ENCODE data around the gene KATNB1.

The KATNB1 gene

DNA sequence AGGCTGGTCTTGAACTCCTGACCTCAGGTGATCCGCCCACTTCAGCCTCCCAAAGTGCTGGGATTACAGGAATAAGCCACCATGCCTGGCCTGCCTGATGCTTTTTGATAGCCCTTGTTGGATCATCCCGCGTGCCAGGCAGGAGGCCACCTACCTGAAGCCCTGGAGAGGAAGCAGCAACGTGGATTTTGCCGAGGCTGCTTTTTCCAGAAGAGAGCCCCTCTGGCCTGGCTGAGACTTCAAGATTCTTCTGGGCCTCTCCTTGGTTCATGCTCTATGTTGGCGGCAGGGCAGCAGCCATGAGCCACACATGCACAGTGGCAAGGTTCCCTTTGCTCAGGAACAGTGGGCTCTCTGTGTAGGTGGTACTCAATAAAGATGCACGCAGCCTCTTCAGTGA is 11.5 kb downstream of the KATNB1 start:
- TF ChIP-seq TSHZ2 (CRISPR knock-in tag; IDR thresholded peaks at IDR 0.05) (no peak), GLIS3 (CRISPR knock-in tag; IDR thresholded peaks at IDR 0.05) (no peak), ZNF8 (CRISPR knock-in tag; IDR thresholded peaks at IDR 0.05) (no peak), ZC3H10 (CRISPR knock-in tag; IDR thresholded peaks at IDR 0.05) (no peak), OSR1 (CRISPR knock-in tag; IDR thresholded peaks at IDR 0.05) (no peak), RARB (CRISPR knock-in tag; IDR thresholded peaks at IDR 0.05) (no peak), BACH2 (CRISPR knock-in tag; IDR thresholded peaks at IDR 0.05; ENCODE audit: borderline replicate concordance) (no peak), TCF4 (CRISPR knock-in tag; IDR thresholded peaks at IDR 0.05; ENCODE audit: borderline replicate concordance) (no peak)
- TF ChIP-seq, protein P1, sequence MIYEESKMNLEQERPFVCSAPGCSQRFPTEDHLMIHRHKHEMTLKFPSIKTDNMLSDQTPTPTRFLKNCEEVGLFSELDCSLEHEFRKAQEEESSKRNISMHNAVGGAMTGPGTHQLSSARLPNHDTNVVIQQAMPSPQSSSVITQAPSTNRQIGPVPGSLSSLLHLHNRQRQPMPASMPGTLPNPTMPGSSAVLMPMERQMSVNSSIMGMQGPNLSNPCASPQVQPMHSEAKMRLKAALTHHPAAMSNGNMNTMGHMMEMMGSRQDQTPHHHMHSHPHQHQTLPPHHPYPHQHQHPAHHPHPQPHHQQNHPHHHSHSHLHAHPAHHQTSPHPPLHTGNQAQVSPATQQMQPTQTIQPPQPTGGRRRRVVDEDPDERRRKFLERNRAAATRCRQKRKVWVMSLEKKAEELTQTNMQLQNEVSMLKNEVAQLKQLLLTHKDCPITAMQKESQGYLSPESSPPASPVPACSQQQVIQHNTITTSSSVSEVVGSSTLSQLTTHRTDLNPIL (CRISPR knock-in tag; IDR thresholded peaks at IDR 0.05; ENCODE audit: low read depth) = no peak
- no peak for ATAC-seq

- TF ChIP-seq ISL1 (CRISPR knock-in tag; IDR thresholded peaks at IDR 0.05) (no peak), ZC3H10 (CRISPR knock-in tag; IDR thresholded peaks at IDR 0.05) (no peak), ZNF565 (CRISPR knock-in tag; conservative IDR thresholded peaks at IDR 0.05; ENCODE audit: low read depth) (no peak), CSRNP3 (CRISPR knock-in tag; IDR thresholded peaks at IDR 0.05) (no peak), OSR1 (CRISPR knock-in tag; IDR thresholded peaks at IDR 0.05) (no peak), ESRRG (CRISPR knock-in tag; IDR thresholded peaks at IDR 0.05) (no peak), TCF4 (CRISPR knock-in tag; IDR thresholded peaks at IDR 0.05; ENCODE audit: borderline replicate concordance) (no peak), ARNTL (CRISPR knock-in tag; IDR thresholded peaks at IDR 0.05; ENCODE audit: borderline replicate concordance, low read depth) (no peak), ZFP3 (CRISPR knock-in tag; IDR thresholded peaks at IDR 0.05) (no peak), TOX (CRISPR knock-in tag; IDR thresholded peaks at IDR 0.05; ENCODE audit: borderline replicate concordance) (no peak), RARB (CRISPR knock-in tag; IDR thresholded peaks at IDR 0.05) (no peak), ZNF70 (CRISPR knock-in tag; IDR thresholded peaks at IDR 0.05) (no peak), SNAI2 (CRISPR knock-in tag; IDR thresholded peaks at IDR 0.05) (no peak), CSDC2 (CRISPR knock-in tag; IDR thresholded peaks at IDR 0.05) (no peak)
- TF ChIP-seq, protein P2, sequence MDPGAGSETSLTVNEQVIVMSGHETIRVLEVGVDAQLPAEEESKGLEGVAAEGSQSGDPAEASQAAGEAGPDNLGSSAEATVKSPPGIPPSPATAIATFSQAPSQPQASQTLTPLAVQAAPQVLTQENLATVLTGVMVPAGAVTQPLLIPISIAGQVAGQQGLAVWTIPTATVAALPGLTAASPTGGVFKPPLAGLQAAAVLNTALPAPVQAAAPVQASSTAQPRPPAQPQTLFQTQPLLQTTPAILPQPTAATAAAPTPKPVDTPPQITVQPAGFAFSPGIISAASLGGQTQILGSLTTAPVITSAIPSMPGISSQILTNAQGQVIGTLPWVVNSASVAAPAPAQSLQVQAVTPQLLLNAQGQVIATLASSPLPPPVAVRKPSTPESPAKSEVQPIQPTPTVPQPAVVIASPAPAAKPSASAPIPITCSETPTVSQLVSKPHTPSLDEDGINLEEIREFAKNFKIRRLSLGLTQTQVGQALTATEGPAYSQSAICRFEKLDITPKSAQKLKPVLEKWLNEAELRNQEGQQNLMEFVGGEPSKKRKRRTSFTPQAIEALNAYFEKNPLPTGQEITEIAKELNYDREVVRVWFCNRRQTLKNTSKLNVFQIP (CRISPR knock-in tag; IDR thresholded peaks at IDR 0.05; ENCODE audit: borderline replicate concordance, low read depth) = no peak
- TF ChIP-seq, protein P1 (CRISPR knock-in tag; IDR thresholded peaks at IDR 0.05; ENCODE audit: low read depth) = no peak
Measured at GRCh38 chr16:57747496-57747895, 11.9 kb downstream of the KATNB1 start.

GRCh38 chr16:57747996-57748395 is 12.4 kb downstream of the KATNB1 start:
- TF ChIP-seq ZC3H10 (CRISPR knock-in tag; IDR thresholded peaks at IDR 0.05) = no peak
- TF ChIP-seq TSHZ2 (CRISPR knock-in tag; IDR thresholded peaks at IDR 0.05) = no peak
- TF ChIP-seq CSRNP3 (CRISPR knock-in tag; IDR thresholded peaks at IDR 0.05) = no peak
- ATAC-seq = no peak

More at GRCh38 chr16:57747496-57747895, 11.9 kb downstream of the KATNB1 start:
- no peak for ATAC-seq
